K562 (cell line): ENCODE data around the gene TCEAL4. TPM values are rescaled to one million over a fixed set of nuclear protein-coding genes. Genes with fewer than 3 reads are reported as not detected.

Source experiments
- EGR1 ChIP-seq: fragments of 450-650 bp; conservative IDR thresholded peaks from 2 replicates; pipeline ENCODE4 v1.6.1; 2017; ENCODE audit warnings: mild to moderate bottlenecking
- EWSR1 ChIP-seq: fragments of 450-650 bp; IDR thresholded peaks from 2 replicates; pipeline ENCODE4 v1.6.1; 2018; ENCODE audit warnings: borderline replicate concordance, mild to moderate bottlenecking, low read depth, moderate library complexity; ENCODE audit not compliant: partially characterized antibody
- KAT8 ChIP-seq: fragments of 450-650 bp; IDR thresholded peaks from 2 replicates; pipeline ENCODE4 v1.6.1; 2016; ENCODE audit warnings: low read depth, mild to moderate bottlenecking
- MAZ ChIP-seq, 2 experiments: fragments of 450-650 bp in 1 of 2; sonication (generic) in 1 of 2; formaldehyde crosslinking; IDR thresholded peaks in 1 of 2; conservative IDR thresholded peaks in 1 of 2; 2 replicates each; pipeline versions ENCODE4 v1.4.0 to v1.5.0; 2020; ENCODE audit warnings: mild to moderate bottlenecking in 1 of 2, missing genetic modification reagents in 1 of 2
- NR2F6 ChIP-seq: fragments of 450-650 bp; formaldehyde crosslinking; IDR thresholded peaks from 2 replicates; pipeline ENCODE4 v1.4.0; 2020; ENCODE audit warnings: mild to moderate bottlenecking
- POLR2G ChIP-seq: fragments of 200-400 bp; formaldehyde crosslinking; IDR thresholded peaks from 2 replicates; pipeline ENCODE4 v1.6.1; 2017; ENCODE audit warnings: low read depth, mild to moderate bottlenecking, antibody characterized with exemption, low read length, moderate library complexity
- RCOR1 ChIP-seq, 2 experiments: IDR thresholded peaks; 2 replicates each; pipeline ENCODE4 v1.6.1; 2012; ENCODE audit warnings: low read depth in 2 of 2, low read length in 2 of 2, borderline replicate concordance in 1 of 2, improper control_type of control experiment in 1 of 2
- YY1 ChIP-seq, 3 experiments: IDR thresholded peaks; 2 replicates each; pipeline ENCODE4 v1.6.1; 2011; ENCODE audit warnings: low read length in 2 of 3, mild to moderate bottlenecking in 2 of 3, moderate library complexity in 2 of 3, borderline replicate concordance in 1 of 3, control low read depth in 1 of 3, low read depth in 1 of 3; ENCODE audit not compliant: insufficient read depth in 3 of 3, insufficient replicate concordance in 2 of 3, control insufficient read depth in 1 of 3, insufficient read length in 1 of 3; ENCODE audit errors: extremely low read depth in 1 of 3
- ZFX ChIP-seq: sonication (generic); formaldehyde crosslinking; IDR thresholded peaks from 2 replicates; pipeline ENCODE4 v1.8.0; 2022; ENCODE audit warnings: mild to moderate bottlenecking, missing genetic modification reagents, moderate library complexity
- ZKSCAN1 ChIP-seq: fragments of 150-350 bp; IDR thresholded peaks from 2 replicates; pipeline ENCODE4 v1.6.1; 2016; ENCODE audit warnings: low read depth, low read length
- polyA plus RNA-seq, 8 experiments: library from polyadenylated mRNA; depleted of rRNA in 4 of 8; stranded (reverse) in 5 of 8; unstranded in 3 of 8; fragments of >200 nt; fragmentation: Nextera tagmentation in 2 of 8; fragmentation: Illumina TruSeq in 1 of 8; extraction: Ambion mirVana in 2 of 8; extraction: Trizol in 1 of 8; gene quantifications; 2 replicates each; pipeline versions ENCODE4 v1.2.1 to v1.2.3, GENCODE V29; 2011 to 2014; ENCODE audit warnings: inconsistent platforms in 1 of 8, missing spikeins in 1 of 8
- total RNA-seq, 7 experiments: library from RNA; depleted of rRNA in 6 of 7; stranded (reverse); fragments of >200 nt in 6 of 7; fragmentation: Illumina TruSeq in 2 of 7; extraction: Trizol in 2 of 7; gene quantifications; 2 replicates each; pipeline versions ENCODE4 v1.2.1 to v1.2.3, GENCODE V29; 2011 to 2021; ENCODE audit warnings: low replicate concordance in 1 of 7
- TF ChIP-seq, protein P1 (sequence below): fragments of 200-800 bp; sonication (Bioruptor generic); IDR thresholded peaks from 2 replicates; pipeline ENCODE4 v1.6.1; 2017; ENCODE audit warnings: missing genetic modification characterization, missing compliant biosample characterization
- TF ChIP-seq, protein P2 (sequence below): sonication (generic); formaldehyde crosslinking; IDR thresholded peaks from 2 replicates; pipeline ENCODE4 v1.8.0; 2022; ENCODE audit warnings: mild to moderate bottlenecking, missing genetic modification reagents

TCEAL4 gene
- total and polyA plus RNA-seq, 9 of the 15 experiments (the other 6 are each of a cell fraction or from before 2014, with no cell fraction given): 0.36 to 12.3 (median 7.9) TPM

DNA sequence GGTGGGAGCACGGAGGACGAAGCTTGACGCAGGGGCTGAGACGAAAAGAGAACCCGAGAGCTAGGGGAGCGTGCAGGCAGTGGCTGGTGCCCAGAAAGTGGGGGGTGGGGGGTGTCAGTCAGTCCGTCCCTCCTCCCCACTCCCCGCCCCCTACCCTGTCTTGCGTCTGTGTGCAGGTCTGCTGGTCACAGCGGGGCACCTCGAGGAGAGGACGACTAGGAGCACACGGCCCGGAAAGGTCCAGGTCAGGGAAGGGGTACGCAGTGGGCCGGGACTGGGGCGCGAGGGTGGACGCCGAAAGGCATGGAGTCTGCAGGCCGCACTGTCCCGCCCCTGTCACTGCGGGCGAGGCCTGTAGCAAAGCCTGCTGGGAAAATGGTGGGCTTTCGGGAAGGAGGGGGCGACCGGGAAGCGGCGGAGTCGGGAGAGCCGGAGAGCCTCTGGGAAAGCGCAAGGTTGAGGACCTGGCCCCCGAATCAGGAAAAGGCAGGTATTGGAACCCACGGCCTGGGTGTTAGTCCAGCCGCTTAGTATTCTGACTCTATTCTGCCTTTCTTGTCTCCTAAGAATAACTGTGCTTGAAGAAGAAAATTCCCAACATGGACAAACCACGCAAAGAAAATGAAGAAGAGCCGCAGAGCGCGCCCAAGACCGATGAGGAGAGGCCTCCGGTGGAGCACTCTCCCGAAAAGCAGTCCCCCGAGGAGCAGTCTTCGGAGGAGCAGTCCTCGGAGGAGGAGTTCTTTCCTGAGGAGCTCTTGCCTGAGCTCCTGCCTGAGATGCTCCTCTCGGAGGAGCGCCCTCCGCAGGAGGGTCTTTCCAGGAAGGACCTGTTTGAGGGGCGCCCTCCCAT is 44.2 kb downstream of the TCEAL4 start (continued):
- TF ChIP-seq, protein P1, sequence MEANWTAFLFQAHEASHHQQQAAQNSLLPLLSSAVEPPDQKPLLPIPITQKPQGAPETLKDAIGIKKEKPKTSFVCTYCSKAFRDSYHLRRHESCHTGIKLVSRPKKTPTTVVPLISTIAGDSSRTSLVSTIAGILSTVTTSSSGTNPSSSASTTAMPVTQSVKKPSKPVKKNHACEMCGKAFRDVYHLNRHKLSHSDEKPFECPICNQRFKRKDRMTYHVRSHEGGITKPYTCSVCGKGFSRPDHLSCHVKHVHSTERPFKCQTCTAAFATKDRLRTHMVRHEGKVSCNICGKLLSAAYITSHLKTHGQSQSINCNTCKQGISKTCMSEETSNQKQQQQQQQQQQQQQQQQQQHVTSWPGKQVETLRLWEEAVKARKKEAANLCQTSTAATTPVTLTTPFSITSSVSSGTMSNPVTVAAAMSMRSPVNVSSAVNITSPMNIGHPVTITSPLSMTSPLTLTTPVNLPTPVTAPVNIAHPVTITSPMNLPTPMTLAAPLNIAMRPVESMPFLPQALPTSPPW (CRISPR knock-in tag): peak; percentile 49; the same call in 1 of the 2 replicates
- no peak for TF ChIP-seq NR2F6 (CRISPR knock-in tag)
- TF ChIP-seq KAT8: no peak
- 0 out of 4 replicates have a peak, but pooled peaks of 1 of the 2 experiments have one; percentile 33 for TF ChIP-seq MAZ (CRISPR knock-in tag; conservative IDR thresholded peaks at IDR 0.05 in 1 of 2, IDR thresholded peaks at IDR 0.05 in 1 of 2)
- TF ChIP-seq POLR2G: peak; percentile 69
- 0 out of 2 replicates have a peak, but pooled peaks have one; percentile 9 for TF ChIP-seq EGR1
- TF ChIP-seq RCOR1 (IDR thresholded peaks at IDR 0.05; ENCODE audit: borderline replicate concordance in 1 of 2, low read depth in 2 of 2, low read length in 2 of 2): 0 out of 4 replicates have a peak, but pooled peaks of 1 of the 2 experiments have one; percentile 32
- peak; percentile 68 for TF ChIP-seq ZFX (CRISPR knock-in tag)
- TF ChIP-seq YY1 (IDR thresholded peaks at IDR 0.05; ENCODE audit: borderline replicate concordance in 1 of 3, control insufficient read depth in 1 of 3, extremely low read depth in 1 of 3, insufficient read depth in 3 of 3, insufficient read length in 1 of 3, insufficient replicate concordance in 2 of 3, low read depth in 1 of 3, low read length in 2 of 3): no peak
- TF ChIP-seq, protein P2, sequence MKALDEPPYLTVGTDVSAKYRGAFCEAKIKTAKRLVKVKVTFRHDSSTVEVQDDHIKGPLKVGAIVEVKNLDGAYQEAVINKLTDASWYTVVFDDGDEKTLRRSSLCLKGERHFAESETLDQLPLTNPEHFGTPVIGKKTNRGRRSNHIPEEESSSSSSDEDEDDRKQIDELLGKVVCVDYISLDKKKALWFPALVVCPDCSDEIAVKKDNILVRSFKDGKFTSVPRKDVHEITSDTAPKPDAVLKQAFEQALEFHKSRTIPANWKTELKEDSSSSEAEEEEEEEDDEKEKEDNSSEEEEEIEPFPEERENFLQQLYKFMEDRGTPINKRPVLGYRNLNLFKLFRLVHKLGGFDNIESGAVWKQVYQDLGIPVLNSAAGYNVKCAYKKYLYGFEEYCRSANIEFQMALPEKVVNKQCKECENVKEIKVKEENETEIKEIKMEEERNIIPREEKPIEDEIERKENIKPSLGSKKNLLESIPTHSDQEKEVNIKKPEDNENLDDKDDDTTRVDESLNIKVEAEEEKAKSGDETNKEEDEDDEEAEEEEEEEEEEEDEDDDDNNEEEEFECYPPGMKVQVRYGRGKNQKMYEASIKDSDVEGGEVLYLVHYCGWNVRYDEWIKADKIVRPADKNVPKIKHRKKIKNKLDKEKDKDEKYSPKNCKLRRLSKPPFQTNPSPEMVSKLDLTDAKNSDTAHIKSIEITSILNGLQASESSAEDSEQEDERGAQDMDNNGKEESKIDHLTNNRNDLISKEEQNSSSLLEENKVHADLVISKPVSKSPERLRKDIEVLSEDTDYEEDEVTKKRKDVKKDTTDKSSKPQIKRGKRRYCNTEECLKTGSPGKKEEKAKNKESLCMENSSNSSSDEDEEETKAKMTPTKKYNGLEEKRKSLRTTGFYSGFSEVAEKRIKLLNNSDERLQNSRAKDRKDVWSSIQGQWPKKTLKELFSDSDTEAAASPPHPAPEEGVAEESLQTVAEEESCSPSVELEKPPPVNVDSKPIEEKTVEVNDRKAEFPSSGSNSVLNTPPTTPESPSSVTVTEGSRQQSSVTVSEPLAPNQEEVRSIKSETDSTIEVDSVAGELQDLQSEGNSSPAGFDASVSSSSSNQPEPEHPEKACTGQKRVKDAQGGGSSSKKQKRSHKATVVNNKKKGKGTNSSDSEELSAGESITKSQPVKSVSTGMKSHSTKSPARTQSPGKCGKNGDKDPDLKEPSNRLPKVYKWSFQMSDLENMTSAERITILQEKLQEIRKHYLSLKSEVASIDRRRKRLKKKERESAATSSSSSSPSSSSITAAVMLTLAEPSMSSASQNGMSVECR: 0 out of 2 replicates have a peak, but pooled peaks have one; percentile 31
- TF ChIP-seq ZKSCAN1: no peak
- no peak for TF ChIP-seq EWSR1
